ENCODE measurements around the gene IL9R.
"Not testable (repeated sequence)": the region's sequence is repeated elsewhere in the genome, so short reads cannot be mapped to it uniquely, and the experiment has no call there.

IL9R gene

GRCh38 chrX:156024949-156025492 lies 27.5 kb downstream of the IL9R start:
- not testable (repeated sequence) for H3K27ac ChIP-seq, H3K4me3 ChIP-seq

- H3K4me3 ChIP-seq, H3K27ac ChIP-seq: not testable (repeated sequence)
These were observed 31.2 kb downstream of the IL9R start for GRCh38 chrX:156028653-156029237.

GRCh38 chrX:156029296-156029695 lies 31.8 kb downstream of the IL9R start:
- not testable (repeated sequence) for H3K27ac ChIP-seq, H3K4me3 ChIP-seq

- not testable (repeated sequence) for H3K4me3 ChIP-seq, H3K27ac ChIP-seq
These were observed 32.4 kb downstream of the IL9R start for GRCh38 chrX:156029707-156030442.

- not testable (repeated sequence) for H3K4me3 ChIP-seq, H3K27ac ChIP-seq
These were observed 33.0 kb downstream of the IL9R start for GRCh38 chrX:156030474-156030873.
